GM23338 (cell line): ENCODE measurements around the gene NFKB1.

Source experiments
- CREB1 ChIP-seq: fragments of 250-450 bp; sonication (Bioruptor Pico); IDR thresholded peaks from 2 replicates; pipeline ENCODE4 v1.5.0; 2020; ENCODE audit warnings: low read depth, mild to moderate bottlenecking, moderate library complexity
- CTCF ChIP-seq, 2 experiments: fragments of 200-600 bp in 1 of 2; sonication (generic) in 1 of 2; conservative IDR thresholded peaks; 2 replicates each; pipeline versions ENCODE4 v1.5.1 to v1.6.1; 2016 to 2017; ENCODE audit warnings: antibody characterized with exemption in 2 of 2, low read depth in 2 of 2, mild to moderate bottlenecking in 2 of 2, moderate library complexity in 1 of 2
- ETS1 ChIP-seq: IDR thresholded peaks from 2 replicates; pipeline ENCODE4 v1.6.1; 2016; ENCODE audit warnings: antibody characterized with exemption
- EZH2 ChIP-seq: fragments of 200-600 bp; sonication (generic); IDR thresholded peaks from one replicate; pipeline ENCODE4 v1.8.0; 2017; ENCODE audit warnings: antibody characterized with exemption, mild to moderate bottlenecking, low read depth; ENCODE audit not compliant: unreplicated experiment
- EZH2phosphoT487 ChIP-seq: fragments of 200-600 bp; sonication (generic); IDR thresholded peaks from one replicate; pipeline ENCODE4 v1.8.1; 2018; ENCODE audit warnings: antibody characterized with exemption; ENCODE audit not compliant: unreplicated experiment
- JUNB ChIP-seq: IDR thresholded peaks from one replicate; pipeline ENCODE4 v1.6.1; 2016; ENCODE audit warnings: antibody characterized with exemption; ENCODE audit not compliant: unreplicated experiment
- NANOG ChIP-seq: IDR thresholded peaks from 2 replicates; pipeline ENCODE4 v1.6.1; 2016; ENCODE audit warnings: antibody characterized with exemption, borderline replicate concordance
- POLR2AphosphoS5 ChIP-seq: IDR thresholded peaks from 2 replicates; pipeline ENCODE4 v1.6.1; 2016; ENCODE audit warnings: antibody characterized with exemption, low read depth
- REST ChIP-seq: IDR thresholded peaks from one replicate; pipeline ENCODE4 v1.6.1; 2018; ENCODE audit warnings: antibody characterized with exemption; ENCODE audit not compliant: unreplicated experiment
- ZNF331 ChIP-seq: fragments of 250-450 bp; sonication (Bioruptor Pico); IDR thresholded peaks from 2 replicates; pipeline ENCODE4 v1.5.0; 2020; ENCODE audit warnings: low read depth, mild to moderate bottlenecking, moderate library complexity

- TF ChIP-seq CTCF (conservative IDR thresholded peaks at IDR 0.05; ENCODE audit: low read depth in 2 of 2) (no peak), EZH2phosphoT487 (no peak), CREB1 (no peak), JUNB (no peak), REST (no peak), NANOG (no peak), POLR2AphosphoS5 (no peak), EZH2 (no peak), ZNF331 (CRISPR knock-in tag) (no peak), ETS1 (no peak)
Observed at GRCh38 chr4:102589743-102590142, 88.6 kb downstream of the NFKB1 start.
